ENCODE measurements around the gene FLRT3.

Gene FLRT3

DNA sequence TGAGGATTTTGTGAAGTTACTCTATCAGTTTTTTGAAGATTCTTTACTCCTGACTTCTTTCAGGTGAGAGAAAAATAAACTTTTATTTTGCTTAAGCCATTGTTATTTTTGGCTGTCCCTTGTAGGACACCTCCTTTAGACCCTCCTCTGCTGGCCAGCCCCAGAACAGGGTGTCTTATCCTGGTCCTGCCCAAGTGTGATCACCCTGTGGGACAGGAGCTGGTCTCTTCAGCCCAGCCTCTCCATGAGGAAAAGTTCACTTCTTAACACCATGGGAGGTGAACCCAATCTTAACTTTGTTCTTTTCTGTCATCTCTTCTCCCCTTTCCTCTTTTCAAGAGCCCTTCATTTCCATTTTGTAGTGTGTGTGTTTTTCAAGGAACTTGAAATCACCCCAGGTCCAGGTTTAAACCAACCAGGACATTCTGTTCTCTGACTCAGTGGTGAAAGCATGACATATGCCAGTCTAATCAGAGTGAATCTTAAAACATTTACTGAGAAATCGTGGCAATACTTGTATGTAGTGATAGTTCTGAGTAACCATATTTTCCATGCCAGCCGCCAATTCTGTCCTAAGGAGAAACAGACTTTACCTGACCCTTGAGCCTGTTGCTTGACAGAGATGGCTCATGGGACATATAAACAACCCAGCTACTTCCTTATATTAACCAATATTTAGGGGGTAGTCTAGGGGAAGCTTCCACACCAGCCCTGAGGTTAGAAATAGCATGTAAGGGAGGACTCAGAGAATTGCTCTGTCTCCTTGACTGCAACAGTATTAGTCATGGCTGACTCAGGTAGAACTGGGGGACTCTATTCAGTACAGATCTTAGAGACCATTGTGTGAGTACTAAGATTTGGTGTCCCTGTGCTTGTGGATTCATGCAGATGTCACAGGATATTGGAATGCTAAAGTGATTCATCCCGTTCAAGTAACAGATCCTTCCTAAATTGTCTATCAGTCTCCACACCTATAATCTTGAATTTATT is 48.8 kb downstream of the FLRT3 start:
- no peaks in the 10 kb centered on the region for H3K9me3 ChIP-seq (ENCODE audit: control insufficient read depth, low read length)
- H3K4me1 ChIP-seq (ENCODE audit: control insufficient read depth, insufficient read depth, low read length) = peaks cover 7% of the 10 kb centered on the region
- H3K9ac ChIP-seq (ENCODE audit: low read length) = no peak overlapping the region
- H3K27me3 ChIP-seq (replicated peaks; ENCODE audit: control insufficient read depth, insufficient read depth, low read length) = no peaks in the 10 kb centered on the region
- no peaks in the 10 kb centered on the region for H3K36me3 ChIP-seq (ENCODE audit: control insufficient read depth, insufficient read depth, low read length, severe bottlenecking)
- H3K4me3 ChIP-seq (ENCODE audit: low read length) = peak overlapping the region; percentile 9
- peak; percentile 24 for DNase-seq (ENCODE audit: low read depth)

DNA sequence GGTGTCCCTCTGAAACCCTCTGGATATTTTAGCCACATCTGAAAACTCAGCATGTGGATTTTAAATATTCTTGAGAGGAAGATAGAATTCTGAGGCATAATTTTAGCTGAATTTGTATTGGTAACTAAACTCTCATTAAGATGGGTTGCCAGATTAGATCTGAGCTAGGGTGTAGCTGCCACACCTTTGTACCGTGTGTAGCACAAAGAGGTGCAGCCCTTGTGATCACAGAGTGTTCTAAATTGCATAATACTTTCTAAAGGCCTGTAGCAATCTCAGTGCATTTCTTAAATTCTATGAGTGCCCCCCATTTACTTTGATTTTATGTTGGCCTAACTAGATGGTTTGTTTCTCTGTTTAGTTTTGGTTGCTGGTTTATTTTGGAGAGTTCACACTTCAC is 53.0 kb downstream of the FLRT3 start:
- no peak overlapping the region for H3K4me3 ChIP-seq (ENCODE audit: low read length)
- no peaks in the 10 kb centered on the region for H3K27me3 ChIP-seq (replicated peaks; ENCODE audit: control insufficient read depth, insufficient read depth, low read length)
- no peak overlapping the region for H3K9ac ChIP-seq (ENCODE audit: low read length)
- DNase-seq (ENCODE audit: low read depth) = no peak
- no peaks in the 10 kb centered on the region for H3K9me3 ChIP-seq (ENCODE audit: control insufficient read depth, low read length)
- peaks cover 7% of the 10 kb centered on the region for H3K4me1 ChIP-seq (ENCODE audit: control insufficient read depth, insufficient read depth, low read length)
- no peaks in the 10 kb centered on the region for H3K36me3 ChIP-seq (ENCODE audit: control insufficient read depth, insufficient read depth, low read length, severe bottlenecking)

DNA sequence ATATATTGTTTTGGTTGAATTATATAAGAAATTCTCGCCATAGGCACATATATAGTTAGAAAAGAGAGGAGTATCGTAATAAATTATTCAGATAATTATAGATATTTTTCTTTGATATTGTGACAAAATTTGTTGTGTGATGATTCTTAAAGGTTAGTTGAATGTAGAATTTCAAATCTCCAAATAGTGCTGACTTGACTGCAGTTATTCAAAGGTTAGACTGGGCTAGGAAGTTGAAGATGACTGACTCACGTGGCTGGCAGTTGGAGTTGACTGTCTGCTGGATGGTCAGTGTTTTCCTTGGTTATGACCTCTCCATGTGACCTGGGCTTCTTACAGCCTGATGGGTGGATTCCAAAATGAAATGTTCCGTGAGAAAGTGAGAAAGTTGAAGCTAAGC is 55.3 kb downstream of the FLRT3 start:
- Histone ChIP-seq H3K9ac (ENCODE audit: low read length) (no peak overlapping the region), H3K4me3 (ENCODE audit: low read length) (no peak overlapping the region), H3K27me3 (replicated peaks; ENCODE audit: control insufficient read depth, insufficient read depth, low read length) (no peaks in the 10 kb centered on the region), H3K36me3 (ENCODE audit: control insufficient read depth, insufficient read depth, low read length, severe bottlenecking) (no peaks in the 10 kb centered on the region), H3K4me1 (ENCODE audit: control insufficient read depth, insufficient read depth, low read length) (no peaks in the 10 kb centered on the region), H3K9me3 (ENCODE audit: control insufficient read depth, low read length) (no peaks in the 10 kb centered on the region)
- no peak for DNase-seq (ENCODE audit: low read depth)

Measured in adipocyte (in vitro differentiated cells).